ENCODE results near the gene MEX3D.

- TF ChIP-seq POLR2AphosphoS5 (IDR thresholded peaks at IDR 0.05; ENCODE audit: low read depth, low read length) = no peak
- no peak for TF ChIP-seq POLR2A (IDR thresholded peaks at IDR 0.05; ENCODE audit: low read depth, low read length)
- TF ChIP-seq TAF1 (IDR thresholded peaks at IDR 0.05; ENCODE audit: low read depth, low read length) = no peak
- TF ChIP-seq SPI1 (IDR thresholded peaks at IDR 0.05; ENCODE audit: low read depth, low read length) = no peak
- TF ChIP-seq POU2F2 (IDR thresholded peaks at IDR 0.05; ENCODE audit: low read depth, low read length) = no peak
These were observed 38.1 kb upstream of the MEX3D start for GRCh38 chr19:1606138-1606651.
